IPS-11a (cell line): ENCODE results near the gene TUBD1.
A peak's percentile ranks its signal among the peaks of the same experiment; 100 is the strongest.
"Not testable (repeated sequence)": the region's sequence is repeated elsewhere in the genome, so short reads cannot be mapped to it uniquely, and the experiment has no call there.

ENCODE experiments used
- H3K4me3 ChIP-seq: one replicate; pipeline ENCODE4 v1.5.1; 2013; ENCODE audit warnings: low read depth, low read length, control low read depth

Gene TUBD1

DNA sequence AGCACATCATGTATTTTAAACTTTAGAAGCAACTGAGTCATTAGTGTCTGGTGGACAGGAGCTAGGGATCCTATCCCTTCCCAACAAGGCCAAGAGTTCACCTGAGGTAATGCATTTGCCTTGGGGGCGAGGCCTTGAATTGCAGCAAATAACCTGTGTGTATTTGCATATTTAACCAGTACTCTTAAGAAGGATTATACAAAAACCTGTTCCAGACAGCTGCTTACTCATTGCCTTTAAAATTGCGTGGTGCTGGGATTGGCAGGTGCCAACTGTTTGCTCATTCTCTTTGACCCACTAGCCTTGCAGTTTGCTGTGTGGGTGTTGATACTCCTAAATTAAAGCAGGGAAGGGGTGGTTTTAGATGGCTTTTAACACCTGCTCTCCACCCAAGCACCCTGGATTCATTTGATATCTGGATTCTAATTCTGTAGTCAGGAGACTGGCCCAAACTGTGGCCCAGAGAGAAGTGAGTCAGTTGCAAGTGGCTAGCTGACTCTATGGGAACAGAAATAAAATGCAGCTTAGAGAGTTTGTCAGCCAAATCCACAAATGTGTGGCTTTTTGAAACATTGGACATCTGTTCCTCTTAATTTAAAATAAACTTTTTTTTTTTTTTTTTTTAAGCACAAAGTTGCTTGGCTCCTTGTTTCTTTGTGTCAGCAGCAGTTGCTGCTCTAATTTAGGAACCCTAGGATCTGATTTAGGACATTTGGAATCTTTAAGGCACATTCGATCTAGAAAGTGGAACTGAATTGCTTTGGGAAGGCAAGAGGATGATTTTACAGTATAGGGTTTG, 46.9 kb downstream of the TUBD1 start:
- no peak overlapping the region for H3K4me3 ChIP-seq

DNA sequence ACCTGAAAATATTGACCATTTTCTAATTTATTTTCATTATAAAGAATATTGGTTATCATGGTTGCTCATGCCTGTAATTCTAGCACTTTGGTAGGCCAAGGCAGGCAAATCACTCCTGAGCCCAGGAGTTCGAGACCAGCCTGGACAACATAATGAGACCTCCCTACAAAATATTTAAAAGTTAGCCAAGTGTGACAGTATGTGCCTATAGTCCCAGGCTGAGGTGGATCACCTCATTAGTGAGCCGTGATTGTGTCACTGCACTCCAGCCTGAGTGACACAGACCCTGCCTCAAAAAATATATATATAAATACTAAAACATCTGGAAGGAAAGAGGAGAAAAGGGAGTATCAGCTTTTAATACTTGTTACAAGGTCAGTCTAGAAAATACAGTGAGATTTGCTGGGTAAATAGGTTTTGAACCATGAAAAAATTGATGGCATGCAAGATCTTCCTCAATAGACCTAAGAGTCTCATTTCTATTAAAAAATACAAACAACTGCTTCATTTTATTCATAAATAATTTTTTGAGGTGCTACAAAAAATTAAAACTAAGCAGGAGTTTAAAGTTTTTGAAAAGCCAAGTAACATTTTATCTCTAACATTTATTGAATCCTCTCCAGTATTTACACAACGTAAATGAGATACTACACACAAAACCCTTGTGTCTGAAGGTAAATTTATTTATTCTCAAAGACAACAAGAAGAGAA, 47.7 kb downstream of the TUBD1 start:
- H3K4me3 ChIP-seq: no peak overlapping the region

DNA sequence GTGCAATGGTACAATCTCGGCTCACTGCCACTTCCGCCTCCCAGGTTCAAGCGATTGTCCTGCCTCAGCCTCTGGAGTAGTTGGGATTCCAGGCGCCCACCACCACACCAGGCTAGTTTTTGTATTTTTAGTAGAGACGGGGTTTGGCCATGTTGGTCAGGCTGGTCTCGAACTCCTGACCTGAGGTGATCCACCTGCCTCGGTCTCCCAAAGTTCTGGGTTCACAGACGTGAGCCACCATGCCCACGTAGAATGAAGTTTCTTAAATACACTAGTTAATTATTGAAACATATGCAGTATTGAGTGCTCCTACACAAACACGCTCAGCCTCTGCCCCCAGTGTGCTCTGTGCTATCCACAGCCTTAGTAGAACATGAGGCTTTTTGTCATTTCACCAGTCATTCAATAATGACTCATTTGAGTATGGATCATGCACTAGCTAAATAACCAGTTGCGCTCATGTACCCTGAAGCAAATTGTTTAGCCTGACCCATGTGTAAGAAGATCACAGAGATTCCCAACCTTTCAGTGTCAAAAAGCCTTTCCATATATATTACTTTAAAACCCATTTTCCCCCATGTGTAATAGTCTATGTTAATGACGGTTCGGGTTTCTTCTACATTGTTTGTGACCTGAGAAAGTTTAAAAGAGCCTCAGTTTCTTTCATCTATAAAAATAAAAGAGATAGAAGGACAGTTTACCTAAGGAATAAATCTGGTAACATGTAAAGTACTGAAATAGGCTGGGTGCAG, 49.7 kb downstream of the TUBD1 start:
- H3K4me3 ChIP-seq: no peak overlapping the region

GRCh38 chr17:59841882-59842263, 50.9 kb downstream of the TUBD1 start:
- not testable (repeated sequence) for H3K4me3 ChIP-seq

DNA sequence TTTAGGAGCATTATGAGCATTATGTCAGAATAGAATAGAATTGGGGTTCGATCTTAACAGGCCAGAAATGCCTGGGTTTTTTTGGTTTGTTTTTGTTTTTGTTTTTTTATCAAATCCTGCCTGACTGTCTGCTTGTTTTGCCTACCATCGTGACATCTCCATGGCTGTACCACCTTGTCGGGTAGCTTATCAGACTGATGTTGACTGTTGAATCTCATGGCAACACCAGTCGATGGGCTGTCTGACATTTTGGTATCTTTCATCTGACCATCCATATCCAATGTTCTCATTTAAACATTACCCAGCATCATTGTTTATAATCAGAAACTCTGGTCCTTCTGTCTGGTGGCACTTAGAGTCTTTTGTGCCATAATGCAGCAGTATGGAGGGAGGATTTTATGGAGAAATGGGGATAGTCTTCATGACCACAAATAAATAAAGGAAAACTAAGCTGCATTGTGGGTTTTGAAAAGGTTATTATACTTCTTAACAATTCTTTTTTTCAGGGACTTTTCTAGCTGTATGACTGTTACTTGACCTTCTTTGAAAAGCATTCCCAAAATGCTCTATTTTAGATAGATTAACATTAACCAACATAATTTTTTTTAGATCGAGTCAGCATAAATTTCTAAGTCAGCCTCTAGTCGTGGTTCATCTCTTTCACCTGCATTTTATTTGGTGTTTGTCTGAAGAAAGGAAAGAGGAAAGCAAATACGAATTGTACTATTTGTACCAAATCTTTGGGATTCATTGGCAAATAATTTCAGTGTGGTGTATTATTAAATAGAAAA, 51.5 kb downstream of the TUBD1 start:
- H3K4me3 ChIP-seq: peak overlapping the region; percentile 99

DNA sequence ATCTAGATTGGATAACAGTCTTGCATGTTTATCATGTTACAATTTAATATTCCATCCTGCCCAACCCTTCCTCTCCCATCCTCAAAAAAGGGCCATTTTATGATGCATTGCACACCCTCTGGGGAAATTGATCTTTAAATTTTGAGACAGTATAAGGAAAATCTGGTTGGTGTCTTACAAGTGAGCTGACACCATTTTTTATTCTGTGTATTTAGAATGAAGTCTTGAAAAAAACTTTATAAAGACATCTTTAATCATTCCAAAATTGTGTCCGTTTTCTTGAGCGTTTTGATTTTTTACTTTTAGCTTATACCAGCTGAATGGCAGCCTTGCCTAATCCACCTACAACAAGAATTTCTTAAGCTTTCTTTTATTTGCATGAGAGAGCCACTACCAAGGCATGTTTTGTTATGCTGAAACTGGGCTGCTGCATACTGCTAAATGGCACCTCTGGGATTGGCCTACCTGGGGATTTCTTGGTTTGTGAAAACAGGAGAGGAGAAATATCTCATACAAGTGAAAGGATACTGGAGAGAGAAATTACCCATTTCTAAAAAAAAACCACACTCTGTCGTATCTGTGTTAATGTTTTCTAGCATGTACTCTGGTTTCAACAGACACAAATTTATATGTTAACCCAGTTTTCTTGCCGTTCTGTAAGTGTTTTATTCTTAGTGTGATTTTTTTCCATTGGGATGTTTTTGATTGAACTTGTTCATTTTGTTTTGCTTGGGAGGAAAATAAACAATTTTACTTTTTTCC, 52.2 kb downstream of the TUBD1 start:
- peak overlapping the region; percentile 99 for H3K4me3 ChIP-seq

DNA sequence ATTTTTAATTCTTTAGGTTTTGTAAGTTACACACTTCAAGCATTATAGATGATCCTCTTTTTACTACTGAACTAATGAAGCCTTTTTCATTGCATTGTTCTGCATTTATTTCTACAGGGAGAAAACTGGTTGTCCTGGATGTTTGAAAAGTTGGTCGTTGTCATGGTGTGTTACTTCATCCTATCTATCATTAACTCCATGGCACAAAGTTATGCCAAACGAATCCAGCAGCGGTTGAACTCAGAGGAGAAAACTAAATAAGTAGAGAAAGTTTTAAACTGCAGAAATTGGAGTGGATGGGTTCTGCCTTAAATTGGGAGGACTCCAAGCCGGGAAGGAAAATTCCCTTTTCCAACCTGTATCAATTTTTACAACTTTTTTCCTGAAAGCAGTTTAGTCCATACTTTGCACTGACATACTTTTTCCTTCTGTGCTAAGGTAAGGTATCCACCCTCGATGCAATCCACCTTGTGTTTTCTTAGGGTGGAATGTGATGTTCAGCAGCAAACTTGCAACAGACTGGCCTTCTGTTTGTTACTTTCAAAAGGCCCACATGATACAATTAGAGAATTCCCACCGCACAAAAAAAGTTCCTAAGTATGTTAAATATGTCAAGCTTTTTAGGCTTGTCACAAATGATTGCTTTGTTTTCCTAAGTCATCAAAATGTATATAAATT, 53.0 kb downstream of the TUBD1 start:
- peak overlapping the region; percentile 99 for H3K4me3 ChIP-seq

GRCh38 chr17:59838052-59838916, 54.5 kb downstream of the TUBD1 start:
- H3K4me3 ChIP-seq: peak overlapping the region; percentile 99

DNA sequence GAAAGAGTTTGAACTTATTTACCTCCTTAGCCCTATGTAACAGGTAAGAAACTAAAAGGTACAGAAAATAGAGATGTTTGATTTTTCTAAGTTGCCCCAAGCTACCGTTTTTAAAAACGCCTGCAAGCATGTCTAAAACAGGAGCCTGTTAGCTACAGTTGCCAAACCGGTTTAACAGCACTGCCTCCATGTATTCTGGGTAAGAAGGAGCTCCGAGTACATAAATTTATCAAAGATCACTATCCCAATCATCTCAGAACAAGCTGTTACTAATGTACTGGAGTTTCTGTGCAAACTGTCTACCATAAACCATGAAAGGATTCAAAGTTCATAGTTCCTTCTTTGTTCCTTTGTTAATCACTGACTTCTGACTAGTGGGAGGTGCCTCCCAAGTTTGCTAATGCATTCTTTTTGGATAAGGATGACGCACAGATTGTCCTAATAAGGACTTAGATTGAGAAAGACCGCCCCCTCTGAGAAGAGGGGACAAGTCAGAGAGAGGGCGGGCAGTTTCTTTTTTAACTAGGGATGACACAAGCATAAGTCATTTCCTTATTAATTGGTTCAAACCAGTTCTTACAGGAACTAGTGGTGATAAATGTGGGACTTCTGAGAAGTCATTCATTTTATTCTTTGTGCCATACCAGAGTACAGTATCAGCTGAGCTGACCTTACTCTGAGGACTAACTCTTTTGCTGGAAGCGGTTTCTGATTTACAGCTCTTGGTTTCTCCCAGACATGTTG, 55.3 kb downstream of the TUBD1 start:
- H3K4me3 ChIP-seq: peak overlapping the region; percentile 99

- no peak overlapping the region for H3K4me3 ChIP-seq
Measured at GRCh38 chr17:59832883-59833379, 59.8 kb downstream of the TUBD1 start.

DNA sequence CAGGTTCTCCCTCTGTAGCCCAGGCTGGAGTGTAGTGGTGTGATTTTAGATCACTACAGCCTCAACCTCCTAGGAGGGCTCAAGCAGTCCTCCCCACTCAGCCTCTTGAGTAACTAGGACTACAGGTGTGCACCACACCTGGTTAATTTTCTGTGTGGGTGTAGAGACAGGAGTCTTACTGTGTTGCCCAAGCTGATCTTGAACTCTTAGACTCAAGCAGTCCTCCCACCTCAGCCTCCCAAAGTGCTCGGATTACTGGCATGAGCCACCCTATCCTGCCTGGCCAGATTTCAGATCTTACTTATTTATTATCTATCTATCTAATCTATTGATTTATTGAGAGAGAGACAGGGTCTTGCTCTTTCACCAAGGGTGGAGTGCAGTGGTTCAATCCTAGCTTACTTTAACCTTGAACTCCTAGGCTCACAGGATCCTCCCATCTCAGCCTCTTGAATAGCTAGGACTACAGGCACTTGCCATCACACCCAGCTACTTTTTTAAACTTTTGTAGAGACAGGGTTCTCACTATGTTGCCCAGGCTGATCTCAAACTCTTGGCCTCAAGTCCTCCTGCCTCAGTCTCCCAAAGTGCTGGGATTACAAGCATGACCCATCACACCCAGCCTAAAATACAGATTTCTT, 61.8 kb downstream of the TUBD1 start:
- H3K4me3 ChIP-seq: no peak overlapping the region

DNA sequence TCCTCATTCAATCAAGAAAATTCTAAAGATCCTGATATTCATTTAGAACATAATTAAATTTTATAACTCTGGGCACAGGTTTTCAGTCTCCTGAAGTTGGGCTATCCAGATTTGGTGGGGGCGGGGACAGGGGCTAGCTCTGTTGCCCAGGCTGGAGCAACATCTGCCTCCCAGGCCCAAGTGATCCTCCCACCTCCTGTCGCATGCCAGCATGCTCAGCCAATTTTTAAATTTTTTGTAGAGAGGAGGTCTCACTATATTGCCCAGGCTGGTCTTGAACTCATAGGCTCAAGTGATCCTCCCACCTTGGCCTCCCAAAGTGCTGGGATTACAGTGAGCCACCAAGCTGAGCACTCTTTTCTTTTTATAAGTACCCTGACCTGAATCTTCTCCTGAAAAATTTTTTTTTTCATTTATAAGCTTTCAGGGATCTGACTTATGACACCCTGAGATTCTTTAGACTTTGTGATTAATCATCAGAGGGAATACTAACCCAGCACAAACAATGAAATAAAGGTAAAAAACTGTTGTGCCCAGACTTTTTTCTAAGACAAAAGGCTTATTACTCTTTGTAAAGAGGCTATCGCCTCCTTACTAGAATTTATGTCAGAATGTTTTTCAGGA, 62.6 kb downstream of the TUBD1 start:
- no peak overlapping the region for H3K4me3 ChIP-seq

GRCh38 chr17:59829217-59830006, 63.3 kb downstream of the TUBD1 start:
- H3K4me3 ChIP-seq: no peak overlapping the region

GRCh38 chr17:59828819-59829216, 63.9 kb downstream of the TUBD1 start:
- not testable (repeated sequence) for H3K4me3 ChIP-seq

DNA sequence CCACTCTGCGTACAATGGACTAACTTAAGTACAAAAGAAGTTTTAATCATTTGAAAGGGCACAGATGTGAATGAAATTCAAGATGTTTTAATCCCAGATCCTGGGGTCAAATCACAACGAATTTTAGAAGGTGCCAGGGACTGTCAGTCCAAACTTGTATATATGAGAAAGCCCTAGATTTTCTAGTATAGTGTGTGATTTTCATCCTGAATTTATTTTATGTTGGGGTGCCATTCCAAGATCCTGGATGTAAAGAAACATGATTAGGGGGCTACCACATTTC, 64.3 kb downstream of the TUBD1 start:
- H3K4me3 ChIP-seq: no peak overlapping the region

DNA sequence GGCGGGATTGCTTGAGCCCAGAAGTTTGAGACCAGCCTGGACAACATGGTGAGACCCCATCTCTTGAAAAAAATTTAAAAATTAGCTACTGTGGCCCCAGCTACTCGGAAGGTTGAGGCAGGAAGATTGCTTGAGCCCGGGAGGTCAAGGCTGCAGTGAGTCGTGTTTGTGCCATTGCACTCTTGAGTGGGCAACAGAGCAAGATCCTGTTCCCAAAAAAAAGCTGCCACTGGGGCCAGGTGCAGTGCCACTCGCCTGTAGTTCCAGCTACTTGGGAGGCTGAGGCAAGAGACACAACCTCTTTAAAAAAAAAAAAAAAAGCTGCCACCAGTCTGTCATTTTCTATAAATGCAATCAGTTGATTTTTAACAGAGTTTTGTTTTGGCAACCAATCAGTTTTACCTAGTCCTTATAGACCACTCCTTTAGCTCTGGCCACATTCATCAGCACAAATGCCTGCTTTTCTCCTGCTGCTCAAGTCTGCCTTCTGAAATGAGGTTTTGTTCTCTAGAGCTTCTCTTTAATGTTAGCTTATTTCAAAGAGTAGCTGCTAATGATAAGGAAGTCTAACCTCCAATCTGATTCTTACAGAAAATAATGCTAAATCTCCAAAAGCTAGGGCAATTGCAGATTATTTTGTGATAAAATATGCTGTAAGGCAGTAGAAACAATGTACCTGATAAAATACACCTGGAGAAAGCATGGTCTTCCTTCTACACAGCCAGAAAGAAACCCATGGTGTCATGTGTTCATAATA, 64.8 kb downstream of the TUBD1 start:
- no peak overlapping the region for H3K4me3 ChIP-seq
